ENCODE data around the gene PTPRA. TPM values are rescaled to one million over a fixed set of nuclear protein-coding genes. Genes with fewer than 3 reads are reported as not detected.

Gene PTPRA
- total RNA-seq, 6 experiments from 2014 or later = 15.7 to 22.1 (median 18.6) TPM

GRCh38 chr20:3068986-3069900, 196.0 kb downstream of the PTPRA start:
- Histone ChIP-seq H3K27ac (no peak overlapping the region), H3K27me3 (no peaks in the 10 kb centered on the region), H3K36me3 (no peaks in the 10 kb centered on the region), H3K9me3 (no peaks in the 10 kb centered on the region), H3K4me1 (peaks cover 0 to 47% (median 3%) of the 10 kb centered on the region in 4 donors), H3K4me3 (no peak overlapping the region)
- 25% methylated on average over 5 of the region's 8 CpGs for WGBS (ENCODE audit: insufficient coverage, low coverage, low lambda C conversion rate, missing lambda C conversion rate)
- TF ChIP-seq CTCF (IDR thresholded peaks at IDR 0.05) = peak in 1 of 4 donors; percentile 14
- TF ChIP-seq POLR2A (IDR thresholded peaks at IDR 0.05) = no peak
- intact Hi-C loops (cut with DNase I) = no loop called here
- peak; percentile 84 to 92 (median 88) for DNase-seq
- peak; percentile 74 to 91 (median 82) for ATAC-seq

GRCh38 chr20:3070725-3071124, 197.4 kb downstream of the PTPRA start:
- WGBS (ENCODE audit: insufficient coverage, low coverage, low lambda C conversion rate, missing lambda C conversion rate) = 87% methylated on average over 4 of the region's 4 CpGs
- no peak for ATAC-seq
- TF ChIP-seq POLR2A (IDR thresholded peaks at IDR 0.05) = no peak
- no peak for TF ChIP-seq CTCF (IDR thresholded peaks at IDR 0.05)
- no peak overlapping the region for H3K4me3 ChIP-seq
- DNase-seq = no peak
- H3K9me3 ChIP-seq = no peaks in the 10 kb centered on the region
- H3K27ac ChIP-seq = no peak overlapping the region
- H3K4me1 ChIP-seq = peaks cover 0 to 47% (median 3%) of the 10 kb centered on the region in 4 donors
- H3K36me3 ChIP-seq = no peaks in the 10 kb centered on the region
- no peaks in the 10 kb centered on the region for H3K27me3 ChIP-seq
- intact Hi-C loops (cut with DNase I) = no loop called here

GRCh38 chr20:3071266-3071609, 198.0 kb downstream of the PTPRA start:
- no peak overlapping the region for H3K27ac ChIP-seq
- TF ChIP-seq POLR2A (IDR thresholded peaks at IDR 0.05) = no peak
- TF ChIP-seq CTCF (IDR thresholded peaks at IDR 0.05) = no peak
- H3K36me3 ChIP-seq = no peaks in the 10 kb centered on the region
- intact Hi-C loops (cut with DNase I) = no loop called here
- no peaks in the 10 kb centered on the region for H3K9me3 ChIP-seq
- peaks cover 0 to 47% (median 3%) of the 10 kb centered on the region in 4 donors for H3K4me1 ChIP-seq
- H3K4me3 ChIP-seq = peak overlapping the region; percentile 38 to 49 (median 45)
- DNase-seq (no peak), ATAC-seq (peak in 1 of 4 donors; percentile 1)
- 50% methylated on average over 3 of the region's 16 CpGs for WGBS (ENCODE audit: insufficient coverage, low coverage, low lambda C conversion rate, missing lambda C conversion rate)
- no peaks in the 10 kb centered on the region for H3K27me3 ChIP-seq

GRCh38 chr20:3071610-3072529, 198.6 kb downstream of the PTPRA start, which contains the start of gene OXT:
Gene OXT (plus strand): TSS chr20:3071620. CDS start chr20:3071656, 36 bp downstream.
- TF ChIP-seq POLR2A (IDR thresholded peaks at IDR 0.05) (no peak), CTCF (IDR thresholded peaks at IDR 0.05) (no peak)
- H3K27ac ChIP-seq = no peak within 1 kb of the TSS
- DNase-seq (peak in 1 of 3 donors; percentile 56), ATAC-seq (peak; percentile 5 to 54 (median 32))
- peak within 1 kb of the TSS; percentile 38 to 49 (median 45) for H3K4me3 ChIP-seq
- intact Hi-C loops (cut with DNase I) = no loop called here
- no peaks in the 10 kb centered on the region for H3K27me3 ChIP-seq
- H3K9me3 ChIP-seq = no peaks in the 10 kb centered on the region
- 15% methylated on average over 18 of the region's 95 CpGs for WGBS (ENCODE audit: insufficient coverage, low coverage, low lambda C conversion rate, missing lambda C conversion rate)
- H3K36me3 ChIP-seq = no peaks in the 10 kb centered on the region
- peaks cover 0 to 42% (median 2%) of the 10 kb centered on the region in 4 donors for H3K4me1 ChIP-seq

Data from right lobe of liver (tissue), 6 donors.